NCI-H345 treated with DMSO at 0.1 percent for 48 hours (cell line): ENCODE data around the gene CBL.

Experiments
- DNase-seq: peaks from one replicate; lab custom pipeline; 2025; ENCODE audit not compliant: unreplicated experiment; lab: John Stamatoyannopoulos, UW

The CBL gene

DNA sequence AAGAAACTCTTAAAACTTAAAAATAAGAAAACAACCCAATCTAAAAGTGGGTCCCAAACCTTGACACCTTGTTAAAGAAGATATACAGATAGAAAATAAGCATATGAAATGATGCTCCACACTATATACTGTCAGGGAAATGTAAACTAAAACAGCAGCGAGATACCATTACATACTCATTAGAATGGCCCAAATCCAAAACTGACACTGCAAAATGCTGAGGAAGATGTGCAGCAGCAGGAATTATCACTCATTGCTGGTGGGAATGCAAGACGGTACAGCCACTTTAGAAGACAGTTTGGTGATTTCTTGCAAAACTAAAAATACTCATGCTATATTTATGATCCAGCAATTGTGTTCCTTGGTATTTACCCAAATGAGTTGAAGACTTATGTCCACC is 123.2 kb downstream of the CBL start:
- DNase-seq: no peak

DNA sequence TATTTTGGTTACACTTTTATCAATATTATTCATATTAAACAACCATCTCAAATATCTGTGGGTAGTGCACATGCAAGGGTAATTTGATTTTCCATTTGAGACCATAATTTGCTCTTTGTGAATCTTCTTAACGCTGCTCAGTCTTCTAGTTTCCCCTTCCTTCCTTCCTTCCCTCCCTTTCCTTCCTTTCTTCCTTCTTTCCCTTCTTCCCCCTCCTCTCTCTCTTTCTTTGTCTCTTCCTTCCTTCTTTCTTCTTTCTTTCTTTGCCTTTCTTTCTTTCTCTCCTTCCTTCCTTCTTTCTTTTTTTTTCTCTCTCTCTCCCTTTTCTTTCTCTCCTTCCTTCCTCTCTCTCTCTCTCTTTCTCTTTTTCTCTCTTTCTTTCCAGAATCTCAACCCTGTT is 124.1 kb downstream of the CBL start:
- DNase-seq: no peak

DNA sequence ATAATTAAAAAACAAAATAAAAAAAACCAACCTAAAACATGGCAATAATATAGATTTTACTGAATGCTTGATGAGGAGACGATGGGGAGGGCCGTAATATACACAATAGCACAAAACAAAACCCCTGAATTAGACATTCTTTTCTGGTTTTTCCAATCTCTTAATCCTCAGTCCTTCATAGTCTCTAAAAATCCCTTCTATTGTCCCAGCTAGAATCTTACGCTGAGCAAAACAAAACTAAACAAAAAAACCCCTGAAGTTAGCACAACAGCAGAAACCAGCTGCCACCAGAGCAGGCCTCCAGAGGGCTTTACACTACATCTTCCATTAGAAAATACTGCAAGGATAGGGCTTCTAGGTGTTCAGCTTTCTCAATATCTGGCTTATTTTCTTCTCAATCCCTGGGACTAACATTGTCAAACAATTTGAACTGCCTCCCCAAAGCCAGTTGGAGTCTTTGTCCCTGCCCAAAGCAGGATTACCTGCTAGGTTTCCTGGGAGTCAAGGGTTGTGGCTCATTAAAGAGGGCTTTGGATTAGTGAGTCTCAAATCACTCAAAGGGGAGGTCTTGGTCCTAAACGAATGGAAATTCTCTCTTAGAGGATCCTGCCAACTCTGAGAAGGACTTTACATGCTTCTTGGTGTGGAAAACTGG is 126.1 kb downstream of the CBL start:
- DNase-seq: no peak

DNA sequence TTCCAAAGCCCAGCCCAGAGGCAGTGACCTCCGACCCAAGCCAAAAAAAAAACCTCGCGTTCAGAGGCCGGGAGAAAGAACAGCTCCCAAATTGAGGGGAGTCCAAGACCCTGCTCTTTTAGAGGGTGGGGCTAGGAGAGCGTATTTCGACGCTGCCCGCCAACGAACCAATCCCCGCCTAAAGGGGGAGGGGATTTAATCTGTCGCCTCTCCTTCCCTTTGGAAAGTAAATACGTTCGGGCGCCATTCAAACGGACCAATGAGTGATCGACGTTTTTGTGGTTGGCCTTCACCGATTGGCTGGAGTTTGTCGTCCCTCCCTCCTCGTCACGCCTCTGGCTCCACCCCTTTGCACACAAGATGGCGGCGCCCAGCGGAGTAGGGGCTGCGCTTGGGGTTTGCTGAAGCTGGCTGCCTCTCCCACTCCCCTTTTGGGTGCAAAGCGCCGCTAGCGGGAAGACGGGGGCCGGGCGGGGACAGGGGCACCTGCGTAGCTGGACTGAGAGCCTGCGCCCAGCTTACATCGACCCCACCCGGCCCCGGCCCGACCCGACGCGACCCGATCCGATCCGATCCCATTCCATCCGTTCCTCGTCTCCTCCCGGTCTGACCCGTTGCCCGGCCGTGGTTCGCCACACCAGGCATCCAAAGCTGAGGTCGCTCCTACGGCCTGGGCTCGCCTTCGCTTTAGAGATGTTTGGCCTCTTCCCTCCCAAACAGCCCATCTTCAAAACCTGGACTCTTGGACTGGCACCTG is 128.2 kb downstream of the CBL start, which contains the start of gene RNF26:
RNF26 (plus strand) TSS at position 354 of the 757 bp plus-strand sequence. CDS start 596 bp downstream, outside the sequence.
- peak; percentile 96 for DNase-seq

DNA sequence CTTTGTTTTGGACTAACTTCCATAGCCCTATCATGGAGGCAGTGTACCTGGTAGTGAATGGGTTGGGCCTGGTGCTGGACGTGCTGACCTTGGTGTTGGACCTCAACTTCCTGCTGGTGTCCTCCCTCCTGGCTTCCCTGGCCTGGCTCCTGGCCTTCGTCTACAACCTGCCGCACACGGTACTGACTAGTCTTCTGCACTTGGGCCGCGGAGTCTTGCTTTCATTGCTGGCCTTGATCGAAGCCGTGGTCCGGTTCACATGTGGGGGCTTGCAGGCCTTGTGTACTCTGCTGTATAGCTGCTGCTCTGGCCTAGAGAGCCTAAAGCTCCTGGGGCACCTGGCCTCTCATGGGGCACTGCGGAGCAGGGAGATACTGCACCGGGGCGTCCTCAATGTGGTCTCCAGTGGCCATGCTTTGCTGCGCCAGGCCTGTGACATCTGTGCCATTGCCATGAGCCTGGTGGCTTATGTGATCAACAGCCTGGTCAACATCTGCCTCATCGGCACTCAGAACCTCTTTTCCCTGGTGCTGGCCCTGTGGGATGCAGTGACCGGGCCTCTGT is 129.0 kb downstream of the CBL start:
- DNase-seq: no peak

DNA sequence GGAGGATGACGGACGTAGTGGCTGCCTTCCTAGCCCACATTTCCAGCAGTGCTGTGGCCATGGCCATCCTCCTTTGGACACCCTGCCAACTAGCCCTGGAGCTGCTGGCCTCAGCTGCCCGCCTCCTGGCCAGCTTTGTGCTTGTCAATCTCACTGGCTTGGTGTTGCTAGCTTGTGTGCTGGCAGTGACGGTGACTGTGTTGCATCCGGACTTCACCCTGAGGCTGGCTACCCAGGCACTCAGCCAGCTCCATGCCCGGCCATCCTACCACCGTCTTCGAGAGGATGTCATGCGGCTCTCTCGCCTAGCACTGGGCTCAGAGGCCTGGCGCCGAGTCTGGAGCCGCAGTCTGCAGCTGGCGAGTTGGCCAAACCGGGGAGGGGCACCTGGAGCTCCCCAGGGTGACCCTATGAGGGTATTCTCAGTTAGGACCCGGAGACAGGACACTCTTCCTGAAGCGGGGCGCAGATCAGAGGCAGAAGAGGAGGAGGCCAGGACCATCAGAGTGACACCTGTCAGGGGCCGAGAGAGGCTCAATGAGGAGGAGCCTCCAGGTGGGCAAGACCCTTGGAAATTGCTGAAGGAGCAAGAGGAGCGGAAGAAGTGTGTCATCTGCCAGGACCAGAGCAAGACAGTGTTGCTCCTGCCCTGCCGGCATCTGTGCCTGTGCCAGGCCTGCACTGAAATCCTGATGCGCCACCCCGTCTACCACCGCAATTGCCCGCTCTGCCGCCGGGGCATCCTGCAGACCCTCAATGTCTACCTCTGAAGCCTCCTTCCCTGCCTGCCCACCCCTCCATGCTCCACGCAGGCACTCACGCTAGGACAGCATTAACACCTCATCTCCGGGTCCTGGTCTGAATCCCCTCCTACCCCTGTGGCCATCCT is 129.8 kb downstream of the CBL start:
- DNase-seq: no peak

DNA sequence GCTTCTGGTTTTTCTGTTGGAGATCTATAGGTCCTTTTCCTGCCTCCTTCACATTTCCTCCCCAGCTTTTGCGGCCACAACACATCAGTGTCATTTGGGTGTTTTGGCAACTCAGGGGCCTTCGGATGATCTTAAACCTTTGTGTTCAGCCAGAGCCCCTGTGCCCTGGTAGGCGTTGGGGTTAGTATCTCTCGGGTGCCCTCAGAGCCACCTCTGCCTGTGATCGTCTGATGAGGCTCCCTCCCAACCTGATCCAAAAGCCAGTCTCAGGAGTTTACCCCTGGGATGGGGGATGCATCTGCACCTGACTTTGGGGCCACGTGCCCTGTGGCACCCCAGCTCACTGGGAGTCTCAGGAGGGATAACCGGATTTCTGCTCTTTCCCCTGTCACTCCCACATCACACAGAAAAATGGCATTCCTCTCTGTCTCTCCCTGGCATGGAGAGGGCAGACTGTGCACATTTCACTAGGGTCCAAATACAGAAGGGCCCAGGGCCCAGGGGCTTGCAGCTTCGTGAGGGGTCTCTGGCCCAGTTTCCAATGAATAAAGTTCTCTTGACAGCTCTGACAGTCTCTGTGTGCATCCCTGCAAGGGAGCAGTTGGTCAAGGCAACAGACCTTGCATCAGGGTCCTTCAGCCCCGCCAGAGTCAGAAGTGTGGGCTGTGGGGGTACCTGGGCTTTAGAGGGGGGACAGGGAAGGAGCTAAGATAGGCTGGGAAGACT is 130.8 kb downstream of the CBL start:
- DNase-seq: no peak

DNA sequence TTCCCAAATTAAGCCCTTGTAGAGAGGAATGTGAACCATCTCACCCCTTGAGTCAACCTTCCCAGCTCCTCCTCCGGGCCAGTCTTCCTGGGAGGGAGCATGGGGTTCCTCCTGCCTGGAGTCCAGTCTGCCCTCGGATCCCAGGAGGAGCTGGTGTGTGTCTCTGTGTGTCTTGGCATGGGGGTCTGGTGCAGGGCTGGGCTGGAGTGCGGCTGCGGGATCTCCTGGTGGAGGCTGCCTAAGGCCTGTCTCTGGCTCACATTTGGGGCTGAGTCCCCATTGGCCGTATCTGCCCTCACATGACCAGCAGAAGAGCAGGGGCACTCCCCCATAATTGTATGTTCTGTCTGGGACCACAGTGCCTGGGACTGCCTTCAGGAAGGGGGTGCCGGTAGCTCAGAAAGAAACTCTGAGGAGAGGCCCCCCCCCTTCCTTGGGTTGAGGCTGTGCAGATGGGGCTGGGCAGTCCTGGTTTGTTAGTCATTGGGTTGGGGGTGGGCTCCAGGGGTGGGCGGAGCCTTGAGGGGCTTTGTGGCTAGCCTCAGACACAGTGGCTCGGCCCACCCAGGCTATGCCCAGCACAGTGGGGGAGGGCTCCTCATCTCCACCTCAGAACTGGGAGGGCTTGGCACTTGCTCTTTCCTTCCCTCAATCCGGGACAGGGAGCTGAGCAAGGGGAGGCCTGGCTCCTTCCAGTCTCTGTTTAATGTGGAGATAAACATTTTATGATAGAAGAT is 131.6 kb downstream of the CBL start:
- no peak for DNase-seq

DNA sequence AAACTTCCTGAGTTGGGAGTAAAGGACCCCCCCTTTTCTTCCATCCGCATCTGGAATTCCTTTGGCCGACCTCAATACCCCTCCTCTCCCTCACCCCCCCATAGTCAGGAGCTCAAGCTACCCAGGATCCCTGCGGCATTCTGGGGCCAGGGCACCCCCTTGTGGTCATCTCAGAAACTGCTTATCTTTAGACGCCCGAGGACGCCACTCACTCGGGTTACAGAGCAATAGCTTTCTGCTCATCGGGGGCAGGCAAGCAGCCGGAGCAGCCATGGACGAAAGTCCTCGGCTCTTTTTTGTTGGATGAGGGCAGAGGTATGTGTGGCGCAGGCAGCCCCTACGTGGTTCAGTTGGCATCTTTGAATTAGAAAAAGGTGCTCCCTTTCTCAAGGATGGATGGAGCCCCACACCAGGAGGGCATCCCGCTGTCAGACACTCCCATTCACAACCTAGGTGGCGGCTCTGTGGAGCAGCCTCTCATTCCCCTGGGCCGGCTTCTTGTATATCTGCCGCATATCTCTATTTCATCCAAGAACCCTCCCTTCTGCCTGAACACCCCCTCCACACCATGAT is 132.3 kb downstream of the CBL start:
- DNase-seq: peak; percentile 12

DNA sequence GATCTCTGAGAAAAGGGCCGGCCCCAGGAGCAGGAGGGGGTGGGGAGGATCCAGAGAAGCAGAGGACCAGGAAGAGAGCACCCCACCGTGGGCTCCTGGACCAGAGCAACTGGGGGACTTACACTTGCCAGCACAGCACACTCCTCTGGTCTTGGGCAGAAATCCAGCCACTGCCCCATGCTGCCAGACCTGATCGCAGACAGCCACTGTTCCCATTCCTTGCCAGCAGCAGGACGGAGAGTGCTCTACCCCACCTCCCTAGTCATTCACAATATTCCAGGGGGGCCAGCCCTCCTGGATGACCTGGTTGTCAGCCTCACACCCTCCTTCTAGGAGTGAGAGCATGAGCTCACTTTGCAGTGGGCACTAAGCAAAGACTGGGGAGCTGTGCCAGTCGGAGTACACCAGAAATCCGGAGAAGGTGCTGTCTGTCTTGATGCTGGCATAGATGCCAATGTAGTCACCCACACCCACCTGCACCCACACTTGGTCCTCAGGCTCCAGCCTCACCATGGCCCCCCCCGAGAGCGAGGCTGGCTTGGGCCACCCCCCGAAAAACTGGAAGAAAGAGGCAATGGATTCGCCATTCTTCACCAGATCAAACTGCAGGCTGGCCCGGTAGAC is 132.9 kb downstream of the CBL start:
- DNase-seq: no peak

DNA sequence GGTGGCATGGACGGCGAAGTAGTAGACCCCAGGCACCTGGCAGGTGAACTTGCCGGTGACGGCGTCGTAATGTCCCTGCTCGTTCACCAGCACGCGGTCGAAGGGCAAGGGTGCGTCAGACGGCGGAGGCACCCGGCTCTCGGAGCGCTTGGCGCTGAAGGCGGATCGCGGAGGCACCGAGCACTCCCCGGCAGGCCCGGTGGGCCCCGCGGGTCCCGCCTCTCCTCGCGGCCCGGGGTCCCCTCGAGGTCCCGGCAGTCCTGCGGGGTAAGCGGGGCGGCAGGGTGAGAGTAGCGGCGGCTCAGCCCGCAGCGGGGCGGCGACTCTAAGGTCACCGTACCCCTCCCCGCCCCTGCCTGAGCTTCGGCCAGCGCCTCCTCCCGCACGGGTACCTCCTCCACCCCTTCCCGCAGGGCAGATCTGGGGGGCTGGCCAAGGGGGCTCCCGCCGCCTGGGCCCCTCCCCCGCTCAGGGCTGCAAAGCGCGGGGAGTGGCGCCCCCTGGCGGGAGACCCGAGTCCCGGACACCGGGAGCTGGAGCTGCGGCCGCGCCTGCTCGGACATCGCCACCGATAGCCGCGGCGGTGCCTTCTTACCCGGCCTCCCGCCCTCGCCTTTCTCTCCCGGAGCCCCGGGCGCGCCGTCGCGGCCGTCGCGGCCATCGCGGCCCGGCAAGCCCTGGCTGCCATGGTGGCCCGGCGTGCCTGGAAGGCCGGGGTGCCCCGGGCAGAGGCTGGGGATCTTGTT is 133.6 kb downstream of the CBL start:
- no peak for DNase-seq

DNA sequence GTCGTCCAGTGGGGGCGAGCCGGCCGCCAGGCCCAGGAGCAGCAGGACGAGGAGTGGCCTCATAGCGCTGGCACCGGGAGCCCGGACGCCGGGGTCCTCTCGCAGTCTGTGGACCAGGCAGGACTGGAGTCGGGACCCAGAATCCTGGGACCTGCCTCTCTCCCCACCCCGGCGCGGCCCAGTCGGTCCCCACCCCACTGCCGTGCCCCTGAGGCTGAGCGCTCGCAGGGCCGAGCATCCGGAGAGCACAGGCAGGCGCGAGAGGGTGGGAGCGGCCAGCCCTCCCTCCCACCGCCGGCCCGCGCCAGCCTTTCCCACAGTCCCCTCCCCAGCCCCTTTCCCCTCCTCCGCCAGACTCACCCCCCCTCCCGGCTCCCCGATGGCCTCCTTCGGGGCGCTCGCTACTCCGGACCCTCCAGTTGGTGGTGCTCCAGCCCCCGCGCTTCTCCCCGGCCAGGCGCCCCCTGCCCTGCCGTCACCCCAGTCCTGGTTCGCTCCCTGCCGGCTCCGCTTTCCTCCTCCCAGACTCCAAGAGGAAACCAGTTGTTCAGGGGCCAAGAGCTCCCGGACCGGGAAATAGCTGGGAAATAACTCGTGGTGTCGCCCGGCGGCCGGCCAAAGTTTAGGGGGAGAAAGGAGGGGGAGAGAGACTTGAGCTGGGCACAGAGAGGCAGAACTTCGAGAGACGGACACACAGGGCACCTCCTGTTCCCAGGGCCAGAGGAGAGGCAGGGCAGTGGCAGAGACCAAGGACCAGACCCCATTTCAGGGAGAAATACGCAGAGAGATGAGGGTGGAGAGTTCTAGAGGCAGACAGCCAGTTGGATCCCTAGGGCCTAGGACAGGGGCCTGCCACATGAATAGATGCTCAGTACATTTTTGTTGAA is 134.4 kb downstream of the CBL start, which contains the start of gene C1QTNF5:
C1QTNF5 (minus strand) TSS at position 549 of the 887 bp plus-strand sequence; CDS start at position 63, 486 bp downstream.
- DNase-seq: no peak

DNA sequence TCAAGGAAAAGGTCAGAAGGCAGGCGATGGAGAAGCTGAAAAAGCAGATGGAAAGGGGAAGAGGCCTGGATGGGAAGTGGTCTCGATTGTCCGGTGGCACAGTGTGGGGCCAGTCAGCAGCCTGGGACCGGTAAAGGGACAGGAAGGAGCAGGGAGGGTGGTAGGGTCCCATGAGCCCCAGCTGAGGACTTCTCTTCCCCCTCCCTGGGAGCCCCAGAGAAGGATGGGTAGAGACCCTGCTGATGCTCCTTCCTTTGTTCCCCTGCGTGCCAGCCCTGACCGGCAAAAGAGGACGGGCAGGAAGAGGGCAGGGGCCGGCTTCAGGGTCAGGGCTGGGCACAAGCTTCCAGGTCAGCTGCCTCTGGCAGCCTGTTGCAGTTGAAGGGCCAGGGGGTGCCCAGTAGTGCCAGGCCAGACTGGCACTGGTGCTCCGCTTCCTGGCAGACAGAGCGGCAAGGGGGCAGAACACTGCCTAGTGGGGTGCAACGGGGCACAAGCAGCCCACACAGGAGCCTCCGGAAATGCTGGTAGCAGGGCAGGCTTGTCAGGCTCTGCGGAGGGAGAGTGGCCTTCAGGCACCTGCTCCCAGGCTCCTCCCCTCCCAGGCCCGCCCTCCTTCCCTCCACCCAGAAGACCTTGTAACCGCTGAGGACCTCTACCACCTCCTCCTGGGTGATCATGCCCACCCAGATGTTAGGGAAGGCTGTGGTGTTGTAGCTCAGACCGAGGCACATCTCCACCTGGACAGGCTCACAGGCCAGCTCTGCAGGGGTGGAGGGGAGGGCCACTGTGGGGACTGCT is 135.3 kb downstream of the CBL start:
- no peak for DNase-seq

DNA sequence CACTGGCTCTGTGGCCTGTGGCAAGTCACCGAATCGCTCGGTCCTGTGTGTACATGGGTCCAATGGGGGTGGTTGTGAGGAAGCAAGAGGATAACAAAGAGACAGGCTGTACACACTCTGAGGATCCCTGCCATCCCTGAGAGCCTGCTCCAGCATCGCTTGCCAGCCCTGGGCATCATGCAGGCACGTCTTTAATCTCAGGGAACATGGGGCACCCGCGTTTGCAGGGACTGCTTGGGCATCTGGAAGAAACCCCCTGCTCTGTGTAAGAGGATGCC is 135.8 kb downstream of the CBL start:
- DNase-seq: no peak

DNA sequence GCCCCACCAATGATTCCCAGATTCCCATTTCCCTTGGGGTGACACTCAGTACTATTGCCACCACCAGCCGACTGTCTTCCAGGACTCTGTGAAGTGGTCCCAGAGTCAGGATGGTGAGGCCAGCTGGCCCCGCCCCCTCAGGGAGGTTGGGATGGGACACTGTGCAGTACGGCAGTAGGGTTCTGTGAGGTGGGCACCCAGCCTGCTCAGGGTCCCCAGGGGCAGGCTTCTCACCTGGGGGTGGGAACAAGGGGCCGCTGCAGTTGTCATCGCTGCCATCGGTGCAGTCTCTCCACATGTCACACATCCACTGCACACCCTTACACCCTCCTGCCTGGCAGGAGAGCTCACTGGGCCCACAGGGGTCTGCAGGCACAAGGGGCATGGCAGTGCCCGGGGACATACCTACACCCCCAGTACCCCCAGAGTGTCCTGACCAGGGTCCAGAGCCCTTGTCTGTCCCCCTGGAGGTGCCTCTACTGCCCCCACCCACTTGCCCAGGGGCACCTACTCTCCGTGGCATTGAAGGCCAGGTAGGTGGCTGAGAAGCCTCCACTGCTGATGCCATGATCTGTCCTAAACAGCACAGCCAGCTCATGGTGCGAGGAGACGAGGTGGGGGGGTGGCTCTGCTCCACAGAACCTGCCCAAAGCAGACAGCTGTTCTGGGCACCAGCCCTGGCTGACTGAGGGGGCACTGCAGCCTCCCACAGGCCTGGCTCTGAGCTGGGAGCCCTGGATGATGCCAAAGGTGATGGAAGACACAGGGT is 136.4 kb downstream of the CBL start:
- no peak for DNase-seq

DNA sequence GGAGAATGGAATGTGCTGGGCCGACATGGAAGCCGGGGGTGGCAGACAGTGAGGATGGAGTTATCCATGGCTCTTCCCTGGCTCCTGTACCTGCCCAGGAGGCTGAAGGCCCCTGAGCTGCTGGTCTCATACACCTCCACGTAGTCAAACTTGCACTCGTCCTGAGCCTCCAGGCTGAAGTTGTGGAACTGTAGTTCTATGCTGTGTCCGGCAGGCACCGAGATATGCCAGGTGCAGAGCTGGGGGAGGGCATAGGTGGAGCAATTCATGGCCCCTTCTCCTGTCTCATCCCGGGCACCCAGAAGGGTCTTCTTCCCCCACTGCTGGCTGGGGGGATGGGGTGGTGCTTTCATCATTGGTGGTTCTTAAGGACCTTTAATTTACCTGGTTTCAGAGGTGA is 137.6 kb downstream of the CBL start:
- no peak for DNase-seq
